NT2/D1 (cell line): ENCODE data around the gene NDST1.

Source experiments
- SUZ12 ChIP-seq: IDR thresholded peaks from 2 replicates; pipeline ENCODE4 v1.6.1; 2011; ENCODE audit not compliant: insufficient read length, insufficient read depth; ENCODE audit errors: extremely low read depth
- YY1 ChIP-seq: IDR thresholded peaks from 2 replicates; pipeline ENCODE4 v1.6.1; 2011; ENCODE audit not compliant: insufficient read length, insufficient read depth
- ZNF274 ChIP-seq: IDR thresholded peaks from 2 replicates; pipeline ENCODE4 v1.6.1; 2011; ENCODE audit warnings: mild to moderate bottlenecking, low read depth, low read length

DNA sequence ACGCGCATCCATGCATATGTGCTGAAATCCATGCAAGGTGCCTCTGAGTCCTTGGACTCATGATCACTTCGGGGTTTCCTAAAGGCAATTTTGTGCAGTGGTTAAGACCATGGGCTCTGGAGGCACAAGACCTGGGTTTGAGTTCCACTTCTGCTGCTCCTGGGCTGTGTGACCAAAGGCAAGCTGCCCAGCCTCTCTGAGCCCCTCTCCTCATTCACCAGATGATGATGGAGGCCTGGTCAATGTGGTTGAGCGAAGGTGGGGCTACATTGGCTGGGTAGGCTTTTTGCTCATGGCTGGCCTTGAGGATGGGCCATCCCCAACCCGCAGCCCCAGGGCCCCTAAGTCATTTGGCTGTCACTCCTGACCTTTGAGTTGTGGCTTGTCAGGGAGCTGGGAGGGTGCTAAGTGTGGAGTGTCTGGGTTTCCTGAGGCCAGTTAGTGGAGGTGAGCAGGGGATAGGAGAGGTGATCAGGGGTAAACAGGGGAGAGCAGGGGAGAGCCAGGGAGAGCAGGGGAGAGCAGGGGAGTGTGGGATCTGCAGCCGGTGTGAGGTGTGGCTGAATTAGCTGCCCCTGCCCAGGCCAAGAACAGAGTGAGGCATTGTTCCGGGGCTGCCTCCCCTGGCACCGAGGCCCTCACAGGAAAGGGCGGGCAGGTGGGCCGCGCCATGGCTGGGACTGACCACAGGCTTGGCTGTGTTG, 68.0 kb downstream of the NDST1 start:
- TF ChIP-seq YY1 (no peak), SUZ12 (no peak), ZNF274 (no peak)
